IPS-20b (cell line): ENCODE results near the gene GPR62.

ENCODE experiments used
- H3K27ac ChIP-seq: one replicate; pipeline ENCODE4 v1.5.1; 2013; ENCODE audit warnings: low read length
- H3K27me3 ChIP-seq: 2 replicates; pipeline ENCODE4 v1.6.1; 2013; ENCODE audit warnings: mild to moderate bottlenecking, low read length, inconsistent platforms; ENCODE audit not compliant: insufficient read depth
- H3K36me3 ChIP-seq: 2 replicates; pipeline ENCODE4 v1.6.1; 2013; ENCODE audit warnings: low read depth, mild to moderate bottlenecking, inconsistent platforms, low read length, moderate library complexity; ENCODE audit not compliant: insufficient read depth
- H3K4me1 ChIP-seq: 2 replicates; pipeline ENCODE4 v1.6.1; 2013; ENCODE audit warnings: mild to moderate bottlenecking, control low read depth, inconsistent platforms, low read length, moderate library complexity; ENCODE audit not compliant: insufficient read depth
- H3K4me3 ChIP-seq: 2 replicates; pipeline ENCODE4 v1.5.1; 2013; ENCODE audit warnings: mild to moderate bottlenecking, low read length, inconsistent platforms
- H3K9ac ChIP-seq: 2 replicates; pipeline ENCODE4 v1.6.1; 2013; ENCODE audit warnings: low read depth, mild to moderate bottlenecking, inconsistent platforms, low read length, moderate library complexity
- H3K9me3 ChIP-seq: 2 replicates; pipeline ENCODE4 v1.6.1; 2013; ENCODE audit warnings: mild to moderate bottlenecking, low read depth, low read length, inconsistent platforms; ENCODE audit not compliant: insufficient read depth

Gene GPR62

DNA sequence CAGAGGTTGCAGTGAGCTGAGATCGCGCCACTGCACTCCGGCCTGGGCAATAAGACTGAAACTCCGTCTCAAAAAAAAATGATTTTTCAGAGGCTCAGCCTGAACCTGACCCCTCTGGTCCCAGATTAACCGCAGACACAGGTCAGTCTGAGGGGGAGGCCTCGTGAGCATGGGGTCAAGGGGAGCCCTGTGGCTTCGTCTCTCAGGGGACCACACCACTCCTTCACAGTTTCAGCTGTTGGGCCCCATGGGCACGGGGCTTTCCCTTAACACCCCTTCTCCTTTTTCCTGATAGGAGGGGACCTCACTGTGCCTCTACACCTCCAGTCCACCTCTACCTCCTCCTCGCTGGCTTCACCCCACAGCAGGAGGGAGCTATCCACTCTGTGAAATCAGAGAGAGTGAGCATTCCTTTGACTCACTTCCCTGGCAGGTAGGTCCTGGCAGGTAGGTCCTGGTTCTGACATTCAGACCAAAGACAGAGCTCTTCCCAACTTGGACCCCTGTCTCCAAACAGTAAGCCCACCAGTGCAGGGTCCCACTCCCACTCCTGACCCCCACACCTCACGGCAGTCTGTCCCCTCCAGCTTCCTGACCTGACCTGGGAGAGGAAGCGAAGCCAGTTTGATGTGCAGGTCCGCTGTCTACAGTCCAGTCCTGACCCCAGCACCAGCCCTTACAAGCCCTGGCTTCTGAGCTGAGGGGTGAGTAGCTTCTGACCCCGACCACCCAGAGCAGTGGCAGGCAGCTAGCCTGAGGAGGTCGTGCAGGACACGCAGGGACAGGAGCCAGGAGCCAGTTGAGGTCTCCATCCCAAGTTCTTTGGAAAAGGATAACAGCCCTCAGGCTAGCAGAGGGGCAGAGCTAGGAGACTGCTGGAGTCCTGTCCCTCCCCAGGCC, 22.5 kb upstream of the GPR62 start:
- Histone ChIP-seq H3K4me1 (no peaks in the 10 kb centered on the region), H3K4me3 (no peak overlapping the region), H3K27ac (no peak overlapping the region), H3K9me3 (no peaks in the 10 kb centered on the region), H3K9ac (no peak overlapping the region), H3K36me3 (peaks cover 58% of the 10 kb centered on the region), H3K27me3 (no peaks in the 10 kb centered on the region)

DNA sequence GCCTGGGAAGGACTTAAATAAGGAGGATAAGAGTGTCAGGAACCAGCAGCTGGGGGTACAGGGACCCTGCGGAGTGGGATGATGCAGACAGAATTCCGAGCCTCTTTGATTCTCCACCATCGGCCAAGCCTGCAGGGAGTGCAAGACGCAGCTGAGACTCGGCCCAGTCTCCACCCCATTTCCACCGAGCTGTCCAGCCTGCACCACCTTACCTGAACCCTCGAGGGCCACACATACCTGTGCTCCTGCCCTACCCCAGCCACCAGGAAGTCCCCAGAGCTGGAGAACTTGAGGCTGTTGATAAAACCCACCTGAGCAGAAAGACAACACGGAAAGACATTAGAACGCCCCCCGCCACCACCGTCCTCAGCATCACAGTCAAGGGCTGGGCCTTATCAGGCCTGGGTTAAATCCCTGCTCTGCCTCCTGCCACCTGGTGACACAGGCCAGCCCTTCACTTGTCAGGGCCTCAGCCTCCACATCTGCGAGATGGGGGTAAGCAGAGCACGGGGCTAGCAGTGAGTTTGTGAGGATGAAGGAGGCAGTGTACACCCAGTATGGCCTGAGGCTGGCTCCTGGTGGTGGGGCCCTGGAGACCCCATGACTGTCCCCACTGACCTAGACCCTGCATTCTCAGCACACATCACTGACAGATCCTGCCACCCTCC, 21.6 kb upstream of the GPR62 start:
- Histone ChIP-seq H3K36me3 (peaks cover 67% of the 10 kb centered on the region), H3K4me1 (no peaks in the 10 kb centered on the region), H3K4me3 (no peak overlapping the region)

DNA sequence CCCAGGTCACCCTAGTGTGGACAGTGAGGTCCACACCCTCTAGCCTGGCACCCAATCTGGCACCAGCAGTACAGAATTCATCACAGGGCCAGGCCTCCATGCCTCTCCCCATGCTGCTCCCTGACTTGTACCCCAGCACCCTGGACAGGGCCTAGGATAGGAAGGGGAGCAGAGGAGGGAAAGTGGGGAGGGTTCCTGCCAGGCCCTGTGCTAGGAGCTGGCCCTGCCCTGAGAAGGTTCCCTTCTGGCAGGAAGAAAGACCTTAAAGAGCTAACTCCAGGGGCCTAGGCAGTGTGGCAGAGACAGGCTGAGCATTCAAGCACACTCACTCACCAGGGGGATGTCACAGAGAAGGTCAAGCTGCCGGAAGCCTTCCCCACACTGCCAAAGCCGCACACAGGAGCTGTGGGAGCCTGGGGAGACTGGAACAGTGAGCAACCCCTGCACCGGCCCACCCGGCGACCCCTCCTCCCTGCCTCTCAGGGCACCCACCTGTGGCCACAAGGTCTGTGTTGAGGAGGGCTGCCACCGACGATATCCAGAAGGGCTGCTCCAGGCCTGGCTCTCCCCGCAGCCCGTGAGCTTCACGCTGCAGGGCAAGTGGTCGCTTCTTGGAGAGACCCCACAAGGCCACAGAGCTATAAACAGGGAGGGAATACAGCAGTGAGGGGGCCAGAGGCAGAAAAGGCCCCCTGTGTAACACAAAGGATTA, 20.9 kb upstream of the GPR62 start:
- no peaks in the 10 kb centered on the region for H3K9me3 ChIP-seq
- H3K4me1 ChIP-seq: no peaks in the 10 kb centered on the region
- H3K9ac ChIP-seq: no peak overlapping the region
- H3K36me3 ChIP-seq: peaks cover 74% of the 10 kb centered on the region
- H3K27me3 ChIP-seq: no peaks in the 10 kb centered on the region
- no peak overlapping the region for H3K27ac ChIP-seq
- H3K4me3 ChIP-seq: no peak overlapping the region

More for the DNA sequence above, 21.6 kb upstream of the GPR62 start:
- Histone ChIP-seq H3K27me3 (no peaks in the 10 kb centered on the region), H3K9ac (no peak overlapping the region), H3K9me3 (no peaks in the 10 kb centered on the region), H3K27ac (no peak overlapping the region)

DNA sequence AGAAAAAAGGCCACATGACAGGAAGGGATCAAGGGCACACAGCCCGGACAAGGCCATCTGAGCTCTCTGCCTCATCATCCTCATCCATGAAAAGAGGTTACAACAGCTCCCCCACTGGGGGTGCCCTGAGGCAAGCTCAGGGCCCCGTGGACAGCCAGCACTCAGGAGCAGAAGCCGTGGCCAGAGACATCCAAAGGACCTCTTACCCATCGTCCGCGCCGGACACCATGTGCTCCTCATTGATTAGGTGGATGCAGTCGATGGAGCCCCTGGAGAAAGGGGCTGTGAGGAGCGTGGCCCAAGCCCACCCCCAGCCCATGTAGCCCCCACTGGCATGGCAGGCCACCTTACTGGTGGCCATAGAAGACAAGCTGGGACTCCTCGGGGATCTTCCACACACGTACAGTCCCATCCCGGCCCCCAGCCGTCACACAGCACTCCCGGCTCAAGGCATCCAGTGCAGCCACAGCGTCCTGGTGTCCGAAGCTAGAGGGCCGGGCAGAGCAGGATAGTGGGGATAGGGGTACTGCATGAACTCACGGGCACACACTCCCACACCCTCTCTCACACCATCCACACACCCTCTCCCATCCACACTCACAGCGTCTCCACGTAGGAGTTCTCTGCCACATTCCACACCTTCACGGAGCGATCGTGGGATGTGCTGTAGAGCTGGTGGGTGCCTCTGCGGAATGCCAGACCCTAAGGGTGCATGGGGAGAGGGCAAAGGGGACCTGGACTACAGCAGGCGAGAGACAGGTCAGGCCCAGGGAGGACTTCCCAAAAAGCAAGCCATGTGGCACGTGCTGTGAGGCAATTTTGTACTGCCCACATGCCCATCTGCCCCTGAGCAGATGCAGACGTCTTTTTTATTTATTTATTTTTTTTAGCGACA, 19.9 kb upstream of the GPR62 start:
- Histone ChIP-seq H3K9ac (no peak overlapping the region), H3K27ac (no peak overlapping the region), H3K4me3 (no peak overlapping the region), H3K4me1 (no peaks in the 10 kb centered on the region), H3K9me3 (no peaks in the 10 kb centered on the region), H3K27me3 (no peaks in the 10 kb centered on the region), H3K36me3 (peaks cover 83% of the 10 kb centered on the region)

DNA sequence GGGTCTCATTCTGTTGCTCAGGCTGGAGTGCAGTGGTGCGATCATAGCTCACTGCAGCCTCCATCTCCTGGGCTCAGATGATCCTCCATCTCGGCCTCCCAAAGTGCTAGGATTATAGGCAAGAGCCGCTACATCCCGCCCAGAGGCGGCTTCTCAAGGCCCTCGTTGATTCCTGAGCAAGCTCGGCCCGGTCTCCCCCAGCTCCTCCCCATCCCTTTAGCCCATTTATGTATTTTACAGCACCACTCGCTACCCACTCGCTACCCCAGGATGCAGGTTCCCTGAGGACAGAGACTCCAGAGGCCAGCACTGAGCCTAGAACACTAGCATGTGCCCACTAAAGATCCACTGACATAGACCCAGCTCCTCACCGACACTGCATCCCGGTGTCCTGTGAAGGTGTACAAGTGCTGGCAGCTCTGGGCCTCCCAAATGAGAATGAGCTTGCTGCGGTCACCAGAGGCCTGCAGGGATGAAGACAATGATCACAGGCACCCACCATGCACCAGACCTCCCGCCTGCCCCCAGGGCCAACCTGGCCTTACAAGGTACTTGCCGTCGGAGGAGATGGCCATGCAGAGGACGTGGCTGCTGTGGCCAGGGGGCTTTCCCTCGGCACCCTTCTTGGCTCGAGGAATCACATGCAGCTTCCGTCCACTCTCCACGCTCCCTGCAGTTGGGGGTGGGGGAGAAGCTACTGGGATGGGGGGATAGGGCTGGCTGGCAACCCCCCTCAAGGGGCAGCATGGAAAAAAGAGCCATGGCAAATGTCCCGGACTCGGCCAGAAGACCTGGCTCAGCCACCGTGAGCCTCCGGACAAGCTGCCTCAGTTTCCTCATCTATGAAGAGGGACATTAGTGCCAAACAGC, 19.1 kb upstream of the GPR62 start:
- Histone ChIP-seq H3K27ac (no peak overlapping the region), H3K9ac (no peak overlapping the region), H3K9me3 (no peaks in the 10 kb centered on the region), H3K4me3 (no peak overlapping the region), H3K4me1 (no peaks in the 10 kb centered on the region), H3K36me3 (peaks cover 85% of the 10 kb centered on the region), H3K27me3 (no peaks in the 10 kb centered on the region)

DNA sequence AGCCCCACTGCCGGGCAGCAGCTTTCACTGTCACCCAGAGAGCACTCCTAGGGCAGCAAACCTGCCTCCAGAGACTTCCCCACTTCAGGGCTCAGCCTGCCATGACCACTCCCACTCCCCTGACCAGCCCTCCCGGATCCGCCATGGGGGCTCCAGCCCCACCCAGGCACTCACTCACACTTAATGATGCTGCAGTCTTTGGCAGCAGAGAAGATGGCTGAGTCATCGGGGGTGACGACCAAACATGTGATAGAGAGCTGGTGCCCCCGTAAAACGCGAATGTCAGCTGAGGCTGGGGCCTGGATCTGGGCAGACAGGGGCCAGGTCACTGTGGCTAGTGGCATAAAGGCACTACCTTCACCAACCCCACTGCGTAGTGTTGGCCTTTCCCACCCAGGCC, 18.2 kb upstream of the GPR62 start:
- H3K9ac ChIP-seq: no peak overlapping the region
- no peaks in the 10 kb centered on the region for H3K9me3 ChIP-seq
- no peaks in the 10 kb centered on the region for H3K27me3 ChIP-seq
- no peak overlapping the region for H3K27ac ChIP-seq
- H3K4me3 ChIP-seq: no peak overlapping the region
- H3K4me1 ChIP-seq: no peaks in the 10 kb centered on the region
- H3K36me3 ChIP-seq: peaks cover 81% of the 10 kb centered on the region

DNA sequence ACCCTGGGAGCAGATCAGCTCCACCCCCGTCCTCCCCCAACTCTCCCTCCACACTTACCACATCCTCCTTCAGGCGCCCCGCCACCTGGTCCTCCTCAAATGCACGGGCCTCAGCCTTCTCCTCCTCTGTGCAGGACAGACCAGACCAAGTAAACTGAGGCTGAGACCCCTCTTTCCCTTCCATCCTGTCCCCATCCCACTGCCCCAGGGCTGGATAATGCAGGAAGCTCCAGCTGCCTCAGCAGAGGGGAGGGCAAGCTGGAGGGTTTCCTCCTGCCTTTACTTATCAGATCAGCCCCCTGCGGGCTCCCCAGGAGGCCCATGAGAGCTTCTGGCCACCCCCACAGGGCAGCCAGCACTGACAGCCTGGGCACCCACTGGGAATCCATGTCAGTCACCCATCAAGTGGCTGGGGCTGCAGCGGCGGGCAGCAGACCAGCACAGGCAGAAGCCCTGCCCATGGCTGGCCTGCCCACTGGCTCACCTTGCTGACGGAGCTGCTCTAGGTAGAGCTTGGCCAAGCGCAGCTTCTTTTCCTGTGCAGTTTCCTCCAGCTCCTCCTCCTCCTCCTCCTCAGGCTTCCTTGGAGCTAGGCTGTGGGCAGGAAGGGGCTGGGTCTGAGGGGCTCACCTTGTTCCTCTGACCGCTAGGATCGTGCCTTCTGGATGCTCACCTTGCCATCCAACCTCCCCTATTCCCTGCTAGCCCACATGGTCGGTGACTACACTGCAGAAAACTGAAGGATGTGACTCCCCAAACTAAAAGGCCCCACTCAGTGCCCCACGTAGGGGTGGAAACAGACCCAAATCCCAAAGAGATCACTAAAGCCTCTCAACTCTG, 17.4 kb upstream of the GPR62 start:
- no peaks in the 10 kb centered on the region for H3K4me1 ChIP-seq
- peaks cover 76% of the 10 kb centered on the region for H3K36me3 ChIP-seq
- peaks cover 4% of the 10 kb centered on the region; the same call in 1 of the 2 replicates for H3K27me3 ChIP-seq
- H3K27ac ChIP-seq: no peak overlapping the region
- H3K9ac ChIP-seq: no peak overlapping the region
- no peaks in the 10 kb centered on the region for H3K9me3 ChIP-seq
- no peak overlapping the region for H3K4me3 ChIP-seq

DNA sequence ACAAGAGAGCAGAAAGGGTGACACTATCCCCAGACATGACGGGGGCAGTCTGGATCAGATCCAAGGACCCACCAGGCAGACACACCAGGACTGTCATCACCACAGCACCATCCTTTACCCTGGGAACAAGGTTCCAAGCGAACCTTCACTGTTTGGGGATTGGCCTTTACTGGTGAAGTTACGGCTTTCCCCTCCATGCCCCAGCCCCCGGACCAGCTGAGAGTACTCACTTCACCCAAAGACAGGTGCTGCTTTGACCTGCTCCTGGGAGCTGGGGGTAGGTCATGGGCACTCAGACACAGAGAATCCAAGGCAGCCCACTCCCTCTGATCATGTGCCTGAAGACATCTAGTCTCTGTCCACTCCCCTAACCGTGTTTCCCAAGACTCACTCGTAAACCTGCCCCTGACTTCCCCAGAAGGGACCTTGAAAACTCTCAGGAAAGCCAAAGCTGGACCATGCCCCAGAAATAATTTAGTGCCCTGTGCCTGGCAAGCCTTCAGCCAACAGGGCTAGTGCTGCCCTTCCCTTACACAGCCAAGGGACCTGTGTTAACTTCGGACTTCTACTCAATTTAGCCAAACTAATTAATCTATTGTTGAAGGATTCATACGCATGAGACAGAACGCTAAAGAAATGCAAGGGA, 16.3 kb upstream of the GPR62 start:
- Histone ChIP-seq H3K9me3 (no peaks in the 10 kb centered on the region), H3K9ac (no peak overlapping the region), H3K36me3 (peaks cover 66% of the 10 kb centered on the region), H3K27me3 (peaks cover 7% of the 10 kb centered on the region; the same call in 1 of the 2 replicates), H3K27ac (no peak overlapping the region), H3K4me1 (no peaks in the 10 kb centered on the region), H3K4me3 (no peak overlapping the region)

DNA sequence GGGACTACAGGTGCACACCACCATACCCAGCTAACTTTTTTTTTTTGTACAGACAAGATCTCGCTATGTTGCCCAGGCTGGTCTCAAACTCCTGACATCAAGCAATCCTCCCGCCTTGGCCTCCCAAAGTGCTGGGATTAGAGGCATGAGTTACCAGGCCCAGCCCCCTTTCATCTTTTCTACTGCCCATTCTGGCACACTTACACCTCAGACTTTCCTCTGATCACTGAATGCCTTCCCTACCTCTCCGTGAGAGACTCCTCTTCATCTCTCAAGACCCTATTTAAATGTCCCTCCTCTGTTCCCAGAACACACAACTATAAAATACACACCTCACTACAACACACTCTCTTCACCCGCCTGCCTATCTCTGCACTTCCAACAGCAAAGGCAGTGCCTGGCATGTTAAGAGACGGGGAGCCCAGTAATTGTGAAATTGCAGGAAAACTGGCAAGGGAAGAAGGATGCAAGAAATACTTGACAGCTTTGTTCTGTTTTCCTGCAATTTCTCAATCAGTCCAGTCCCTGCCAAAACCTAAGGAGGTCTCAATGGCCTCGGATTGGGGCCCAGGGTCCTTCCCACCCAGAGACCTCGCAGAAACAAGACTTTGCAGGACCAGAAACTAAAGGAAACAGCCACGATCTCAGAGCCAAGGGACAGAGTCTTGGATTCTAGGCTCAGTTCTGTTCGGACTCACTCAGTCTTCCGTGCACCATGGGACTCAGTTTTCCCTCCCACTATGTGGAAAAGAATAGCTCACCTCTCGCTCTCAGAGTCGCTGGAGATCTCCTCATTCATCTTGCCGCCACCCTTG, 14.3 kb upstream of the GPR62 start:
- Histone ChIP-seq H3K36me3 (peaks cover 46% of the 10 kb centered on the region), H3K27me3 (peaks cover 7% of the 10 kb centered on the region; the same call in 1 of the 2 replicates), H3K4me1 (no peaks in the 10 kb centered on the region), H3K9me3 (no peaks in the 10 kb centered on the region), H3K9ac (peak overlapping the region; percentile 89), H3K27ac (no peak overlapping the region), H3K4me3 (peak overlapping the region; percentile 89)
